ENCODE results near the gene IL2RG.

Gene IL2RG

GRCh38 chrX:71082124-71082647 lies 29.2 kb downstream of the IL2RG start:
- TF ChIP-seq CTCF (IDR thresholded peaks at IDR 0.05; ENCODE audit: insufficient read depth, low read depth, low read length, missing control alignments), result no peak
- H3K4me3 ChIP-seq (ENCODE audit: low read depth, low read length), result no peak overlapping the region
- no peak for DNase-seq (ENCODE audit: low read depth)

GRCh38 chrX:71081330-71082123 lies 29.9 kb downstream of the IL2RG start:
- no peak overlapping the region for H3K4me3 ChIP-seq (ENCODE audit: low read depth, low read length)
- no peak for TF ChIP-seq CTCF (IDR thresholded peaks at IDR 0.05; ENCODE audit: insufficient read depth, low read depth, low read length, missing control alignments)
- DNase-seq (ENCODE audit: low read depth), result no peak

- no peak for DNase-seq (ENCODE audit: low read depth)
- H3K4me3 ChIP-seq (ENCODE audit: low read depth, low read length), result no peak overlapping the region
- no peak for TF ChIP-seq CTCF (IDR thresholded peaks at IDR 0.05; ENCODE audit: insufficient read depth, low read depth, low read length, missing control alignments)
Observed at GRCh38 chrX:71070531-71070930, 40.8 kb downstream of the IL2RG start.

- peak within 1 kb of the TSS; percentile 76 for H3K4me3 ChIP-seq (ENCODE audit: low read depth, low read length)
- no peak for TF ChIP-seq CTCF (IDR thresholded peaks at IDR 0.05; ENCODE audit: insufficient read depth, low read depth, low read length, missing control alignments)
- DNase-seq (ENCODE audit: low read depth), result peak; percentile 96
Observed at GRCh38 chrX:71068044-71068918, 43.1 kb downstream of the IL2RG start, which contains the start of gene SNX12. Gene SNX12 (minus strand): TSS chrX:71068334. CDS start chrX:71068306, 28 bp downstream.

GRCh38 chrX:71067712-71068043 lies 43.7 kb downstream of the IL2RG start:
- DNase-seq (ENCODE audit: low read depth), result no peak
- peak overlapping the region; percentile 71 for H3K4me3 ChIP-seq (ENCODE audit: low read depth, low read length)
- TF ChIP-seq CTCF (IDR thresholded peaks at IDR 0.05; ENCODE audit: insufficient read depth, low read depth, low read length, missing control alignments), result no peak

- DNase-seq (ENCODE audit: low read depth), result no peak
- TF ChIP-seq CTCF (IDR thresholded peaks at IDR 0.05; ENCODE audit: insufficient read depth, low read depth, low read length, missing control alignments), result no peak
Observed at GRCh38 chrX:71067089-71067488, 44.3 kb downstream of the IL2RG start.

More at GRCh38 chrX:71067089-71067488, 44.3 kb downstream of the IL2RG start:
- H3K4me3 ChIP-seq (ENCODE audit: low read depth, low read length), result peak overlapping the region; percentile 71

Data from GM12865 (cell line).